Fibroblast of villous mesenchyme (primary cell): ENCODE measurements around the gene KCNH2. TPM values are rescaled to one million over a fixed set of nuclear protein-coding genes. Genes with fewer than 3 reads are reported as not detected.

ENCODE experiments used
- DNase-seq: peaks from one replicate; pipeline ENCODE4 v3.0.0-alpha.2; 2010; ENCODE audit warnings: low read depth
- H3K4me3 ChIP-seq: 2 replicates; pipeline ENCODE4 v1.5.1; 2011; ENCODE audit warnings: low read depth, mild to moderate bottlenecking, low read length
- total RNA-seq: library from RNA; depleted of rRNA; stranded (reverse); fragments of >200 nt; gene quantifications from 2 replicates; pipeline ENCODE4 v1.2.3, GENCODE V29; 2012
- TF ChIP-seq, protein P1 (sequence below): IDR thresholded peaks from 2 replicates; pipeline ENCODE4 v1.5.1; 2012; ENCODE audit warnings: low read depth, mild to moderate bottlenecking, low read length; ENCODE audit not compliant: insufficient read depth

The KCNH2 gene
- total RNA-seq, 1 donor = 2.6 TPM

- peak overlapping the region; percentile 47 for H3K4me3 ChIP-seq
- no peak for DNase-seq
- TF ChIP-seq, protein P1, sequence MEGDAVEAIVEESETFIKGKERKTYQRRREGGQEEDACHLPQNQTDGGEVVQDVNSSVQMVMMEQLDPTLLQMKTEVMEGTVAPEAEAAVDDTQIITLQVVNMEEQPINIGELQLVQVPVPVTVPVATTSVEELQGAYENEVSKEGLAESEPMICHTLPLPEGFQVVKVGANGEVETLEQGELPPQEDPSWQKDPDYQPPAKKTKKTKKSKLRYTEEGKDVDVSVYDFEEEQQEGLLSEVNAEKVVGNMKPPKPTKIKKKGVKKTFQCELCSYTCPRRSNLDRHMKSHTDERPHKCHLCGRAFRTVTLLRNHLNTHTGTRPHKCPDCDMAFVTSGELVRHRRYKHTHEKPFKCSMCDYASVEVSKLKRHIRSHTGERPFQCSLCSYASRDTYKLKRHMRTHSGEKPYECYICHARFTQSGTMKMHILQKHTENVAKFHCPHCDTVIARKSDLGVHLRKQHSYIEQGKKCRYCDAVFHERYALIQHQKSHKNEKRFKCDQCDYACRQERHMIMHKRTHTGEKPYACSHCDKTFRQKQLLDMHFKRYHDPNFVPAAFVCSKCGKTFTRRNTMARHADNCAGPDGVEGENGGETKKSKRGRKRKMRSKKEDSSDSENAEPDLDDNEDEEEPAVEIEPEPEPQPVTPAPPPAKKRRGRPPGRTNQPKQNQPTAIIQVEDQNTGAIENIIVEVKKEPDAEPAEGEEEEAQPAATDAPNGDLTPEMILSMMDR = no peak
Observed at GRCh38 chr7:151011097-151011409, 32.9 kb upstream of the KCNH2 start.

DNA sequence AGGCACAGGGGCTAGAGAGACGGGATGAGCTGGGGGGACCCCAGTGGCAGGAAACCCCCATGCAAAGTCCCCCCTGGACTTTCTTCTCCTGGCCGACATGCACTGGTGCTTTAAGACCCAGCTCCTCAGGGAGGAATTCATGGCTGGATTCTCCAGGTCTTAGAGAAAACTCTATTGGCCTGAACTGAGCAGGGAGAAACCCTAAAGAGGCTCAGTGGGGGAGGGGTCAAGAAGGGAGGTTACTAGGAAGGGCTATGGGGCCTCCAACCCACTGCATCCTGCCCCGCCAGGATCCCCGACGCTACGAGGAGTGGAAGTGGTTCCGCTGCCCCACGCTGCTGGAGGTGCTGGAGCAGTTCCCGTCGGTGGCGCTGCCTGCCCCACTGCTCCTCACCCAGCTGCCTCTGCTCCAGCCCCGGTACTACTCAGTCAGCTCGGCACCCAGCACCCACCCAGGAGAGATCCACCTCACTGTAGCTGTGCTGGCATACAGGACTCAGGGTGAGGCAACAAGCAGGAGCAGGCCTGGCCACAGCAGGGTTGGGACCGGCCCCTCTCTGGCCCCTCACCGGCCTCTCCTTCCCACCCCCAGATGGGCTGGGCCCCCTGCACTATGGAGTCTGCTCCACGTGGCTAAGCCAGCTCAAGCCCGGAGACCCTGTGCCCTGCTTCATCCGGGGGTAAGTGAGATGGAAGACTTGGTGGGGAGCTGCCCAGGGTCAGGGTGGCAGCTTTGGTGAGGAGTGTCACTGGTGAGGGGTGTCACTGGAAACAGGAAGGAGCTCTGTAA lies 32.4 kb upstream of the KCNH2 start:
- H3K4me3 ChIP-seq = peak overlapping the region; percentile 47
- peak; percentile 62 for DNase-seq
- TF ChIP-seq, protein P1 = no peak

- H3K4me3 ChIP-seq = peak overlapping the region; percentile 47
- TF ChIP-seq, protein P1 = no peak
- DNase-seq = no peak
Observed at GRCh38 chr7:151010037-151010306, 31.9 kb upstream of the KCNH2 start.

- H3K4me3 ChIP-seq = no peak overlapping the region
- DNase-seq = no peak
- TF ChIP-seq, protein P1 = no peak
Observed at GRCh38 chr7:151009327-151010036, 31.4 kb upstream of the KCNH2 start.

- DNase-seq = peak; percentile 60
- H3K4me3 ChIP-seq = peak overlapping the region; percentile 46
- TF ChIP-seq, protein P1 = peak; percentile 80
Observed at GRCh38 chr7:151008511-151009323, 30.6 kb upstream of the KCNH2 start.

DNA sequence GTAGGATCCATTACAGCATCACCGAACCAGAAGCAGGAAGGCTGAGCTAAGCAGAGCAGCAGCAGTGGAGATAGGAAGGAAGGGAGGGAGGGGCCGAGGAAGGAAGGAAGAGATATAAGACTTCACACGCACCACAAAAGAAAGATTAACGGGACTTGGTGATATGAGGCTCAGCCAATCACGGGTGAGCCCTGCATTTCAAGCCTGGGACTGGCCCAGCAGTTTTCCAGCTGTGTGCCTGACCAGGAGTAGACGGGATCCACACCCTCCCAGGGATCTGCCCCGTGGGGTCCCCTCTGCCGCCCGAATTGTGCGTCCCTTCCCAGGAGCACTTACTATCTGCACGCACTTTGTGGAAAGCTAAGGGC lies 30.0 kb upstream of the KCNH2 start:
- DNase-seq = peak; percentile 77
- H3K4me3 ChIP-seq = peak overlapping the region; percentile 46

More for the DNA sequence above, 30.0 kb upstream of the KCNH2 start:
- TF ChIP-seq, protein P1 = no peak
